ENCODE data around the gene BCL2L12.

Gene BCL2L12

GRCh38 chr19:49642492-49643035 is 23.2 kb upstream of the BCL2L12 start:
- DNase-seq: no peak

- no peak for DNase-seq
Measured at GRCh38 chr19:49643466-49643865, 22.3 kb upstream of the BCL2L12 start.

- no peak for DNase-seq
Measured at GRCh38 chr19:49645592-49645991, 20.1 kb upstream of the BCL2L12 start.

- DNase-seq: no peak
Measured at GRCh38 chr19:49645995-49646394, 19.7 kb upstream of the BCL2L12 start.

GRCh38 chr19:49646586-49646985 is 19.1 kb upstream of the BCL2L12 start:
- no peak for DNase-seq

- DNase-seq: no peak
Measured at GRCh38 chr19:49651029-49651819, 14.5 kb upstream of the BCL2L12 start.

GRCh38 chr19:49651820-49652550 is 13.7 kb upstream of the BCL2L12 start:
- no peak for DNase-seq

- DNase-seq: no peak
Measured at GRCh38 chr19:49652551-49653465, 12.9 kb upstream of the BCL2L12 start.

GRCh38 chr19:49653466-49653806 is 12.3 kb upstream of the BCL2L12 start:
- no peak for DNase-seq

GRCh38 chr19:49654581-49654980 is 11.2 kb upstream of the BCL2L12 start:
- DNase-seq: no peak

GRCh38 chr19:49655570-49656455 is 9.9 kb upstream of the BCL2L12 start:
- DNase-seq: no peak

GRCh38 chr19:49656456-49657109 is 9.2 kb upstream of the BCL2L12 start:
- no peak for DNase-seq

- DNase-seq: no peak
Measured at GRCh38 chr19:49657493-49658138, 8.1 kb upstream of the BCL2L12 start.

GRCh38 chr19:49658139-49658517 is 7.6 kb upstream of the BCL2L12 start:
- no peak for DNase-seq

GRCh38 chr19:49658566-49659442 is 6.9 kb upstream of the BCL2L12 start:
- no peak for DNase-seq

GRCh38 chr19:49660338-49660961 is 5.3 kb upstream of the BCL2L12 start:
- DNase-seq: no peak

GRCh38 chr19:49662011-49662410 is 3.7 kb upstream of the BCL2L12 start:
- DNase-seq: no peak

GRCh38 chr19:49663224-49663623 is 2.5 kb upstream of the BCL2L12 start:
- DNase-seq: no peak

All from fibroblast of skin of back (primary cell).